Measurements from ENCODE around the gene GALNT18. TPM values are rescaled to one million over a fixed set of nuclear protein-coding genes. Genes with fewer than 3 reads are reported as not detected.

The GALNT18 gene
- total and polyA plus RNA-seq, 2 of the 4 experiments (the other 2 are of a cell fraction) = 9.5 to 11.3 TPM

DNA sequence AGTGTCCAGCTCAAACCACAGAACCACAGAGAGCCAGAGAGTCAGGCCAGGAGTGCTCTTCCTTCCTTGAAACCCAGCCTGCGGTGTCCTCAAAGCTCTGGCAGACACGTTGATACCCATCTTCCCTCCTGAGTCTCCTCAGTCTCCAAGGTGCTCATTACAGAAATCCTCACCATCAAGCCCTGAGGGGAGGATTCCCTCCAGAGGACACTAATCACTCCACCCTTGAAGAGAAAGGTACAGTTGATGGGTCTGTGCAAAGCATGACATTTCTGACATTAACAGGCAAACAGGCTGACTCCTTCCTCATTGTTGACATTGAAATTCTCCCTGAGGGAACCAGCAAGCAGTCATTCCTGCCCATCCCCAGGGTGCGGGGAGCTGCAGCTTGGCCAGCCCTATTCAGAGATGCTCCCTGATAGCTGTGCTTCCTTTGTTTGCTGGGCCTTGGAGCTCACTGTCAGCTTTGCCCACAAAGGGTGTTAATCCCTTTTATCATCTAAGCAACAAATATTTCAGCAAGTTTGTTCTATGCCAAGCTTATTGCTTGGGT lies 167.1 kb downstream of the GALNT18 start:
- Histone ChIP-seq H3K18ac (ENCODE audit: low read depth, low read length) (no peak overlapping the region), H4K8ac (ENCODE audit: low read depth in 2 of 2, low read length in 2 of 2) (no peak overlapping the region), H3K4me3 (ENCODE audit: insufficient read depth, low read depth, low read length) (no peak overlapping the region), H4K20me1 (ENCODE audit: insufficient read depth, low read length) (no peaks in the 10 kb centered on the region), H3K4me2 (ENCODE audit: low read depth, low read length) (no peak overlapping the region), H2BK15ac (ENCODE audit: low read depth, low read length) (no peak overlapping the region), H3K27ac (ENCODE audit: insufficient read depth, low read length) (no peak overlapping the region), H3K4ac (ENCODE audit: low read depth, low read length) (peak overlapping the region; percentile 22; the same call in 1 of the 2 replicates), H3K79me1 (ENCODE audit: low read depth in 1 of 2, low read length in 2 of 2) (no peaks in the 10 kb centered on the region), H3K56ac (ENCODE audit: extremely low read depth, insufficient read depth, low read length) (no peak overlapping the region), H4K5ac (ENCODE audit: low read depth, low read length) (no peak overlapping the region), H3K9me1 (ENCODE audit: insufficient read depth, low read length) (peaks cover 10% of the 10 kb centered on the region), H2AK5ac (ENCODE audit: low read depth, low read length) (no peak overlapping the region), H3K36me3 (ENCODE audit: control insufficient read depth, insufficient read depth, low read length) (no peaks in the 10 kb centered on the region), H3K14ac (replicated peaks; ENCODE audit: low read depth, low read length) (no peak overlapping the region; the same call in 1 of the 2 replicates), H2BK20ac (ENCODE audit: low read depth, low read length) (no peak overlapping the region), H3K9me3 (ENCODE audit: control insufficient read depth, insufficient read depth, low read length) (no peaks in the 10 kb centered on the region), H3K23ac (ENCODE audit: low read depth, low read length) (no peak overlapping the region), H2AFZ (replicated peaks; ENCODE audit: low read length, poor library complexity) (no peak overlapping the region), H3K27me3 (ENCODE audit: control insufficient read depth, insufficient read depth, low read length) (peaks cover 5% of the 10 kb centered on the region), H2AK9ac (replicated peaks; ENCODE audit: low read depth, low read length, poor library complexity) (no peak overlapping the region), H2BK5ac (ENCODE audit: low read depth, low read length, poor library complexity, severe bottlenecking) (no peak overlapping the region), H4K91ac (ENCODE audit: insufficient read depth, low read depth, low read length) (peak overlapping the region; percentile 8; the same call in 1 of the 2 replicates), H3K9ac (ENCODE audit: low read depth, low read length) (no peak overlapping the region), H3K4me1 (ENCODE audit: control insufficient read depth, insufficient read depth, low read length) (peaks cover 11% of the 10 kb centered on the region), H2BK120ac (ENCODE audit: low read depth, low read length) (no peak overlapping the region)
- dilution Hi-C loops (cut with HindIII; ENCODE audit: low sequenced_read_pairs, unreplicated experiment) (no loop called here), intact Hi-C loops (cut with micrococcal nuclease) (no loop called here), in situ Hi-C loops (cut with MboI; ENCODE audit: low sequenced_read_pairs) (no loop called here)
- CTCF ChIA-PET = no interaction called here
- WGBS, 2 experiments (ENCODE audit: extremely low coverage in 2 of 2, insufficient read length in 1 of 2) = 94% methylated on average over 2 of the region's 3 CpGs; no CpG with 5 or more reads in 1 of the 2 experiments
- BruUV-seq (replicated peaks) = no TSS peak
- POLR2A ChIA-PET (ENCODE audit: unreplicated experiment) = no interaction called here
- no peak for TF ChIP-seq MAZ (IDR thresholded peaks at IDR 0.05; ENCODE audit: borderline replicate concordance, low read depth, low read length)
- ATAC-seq (ENCODE audit: low read depth) (no peak), DNase-seq (no peak)

Measured in IMR-90 (cell line).